ENCODE measurements around the gene BRD7. TPM values are rescaled to one million over a fixed set of nuclear protein-coding genes. Genes with fewer than 3 reads are reported as not detected.

BRD7 gene
- total RNA-seq, 1 experiment from 2014 or later: 76.6 TPM

DNA sequence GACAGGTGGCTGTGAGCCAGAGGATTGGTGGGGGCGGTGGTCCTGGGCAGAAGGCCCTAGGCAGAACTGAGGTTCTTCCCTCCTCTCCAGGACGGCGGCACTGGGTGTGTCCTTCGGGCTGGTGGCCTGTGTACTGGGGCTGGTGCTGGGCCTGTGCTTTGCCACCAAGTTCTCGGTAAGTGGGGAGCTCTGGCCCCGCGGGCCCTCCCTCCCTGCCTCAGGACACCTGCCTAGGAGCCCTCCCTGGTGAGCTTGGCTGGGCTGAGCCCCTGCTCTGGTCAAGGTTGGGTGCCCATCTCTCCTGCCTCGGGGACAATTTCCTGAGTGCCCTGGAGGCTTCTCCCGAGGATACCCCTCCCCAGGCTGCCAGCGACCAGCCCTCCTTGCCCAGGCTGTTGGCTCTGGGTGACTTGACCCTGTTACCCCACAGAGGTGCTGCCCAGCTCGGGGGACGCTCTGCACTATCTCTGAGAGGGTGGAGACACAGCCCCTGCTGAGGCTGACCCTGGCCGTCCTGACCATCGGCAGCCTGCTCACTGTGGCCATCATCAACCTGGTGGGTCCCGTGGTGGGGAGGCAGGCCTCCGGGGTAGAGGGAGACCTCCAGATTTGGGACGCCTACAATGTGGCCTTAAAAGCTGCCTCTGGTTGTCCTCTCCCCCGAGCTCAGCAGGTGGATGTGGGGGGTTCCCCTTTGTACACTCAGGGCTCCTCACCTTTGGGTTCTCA lies 60.4 kb downstream of the BRD7 start:
- Histone ChIP-seq H3K27me3 (ENCODE audit: insufficient read depth, low read depth) (no peaks in the 10 kb centered on the region), H3F3A (ENCODE audit: insufficient read depth, low read depth) (no peaks in the 10 kb centered on the region), H3K79me2 (ENCODE audit: low read depth) (no peaks in the 10 kb centered on the region), H2AFZ (no peak overlapping the region), H3K4me2 (no peak overlapping the region), H3K36me3 (ENCODE audit: low read depth) (no peaks in the 10 kb centered on the region), H3K4me3 (no peak overlapping the region), H3K9me3 (ENCODE audit: insufficient read depth, low read depth) (no peaks in the 10 kb centered on the region), H3K4me1 (replicated peaks; ENCODE audit: insufficient read depth) (no peaks in the 10 kb centered on the region), H4K20me1 (ENCODE audit: insufficient read depth) (no peaks in the 10 kb centered on the region), H3K27ac (no peak overlapping the region), H3K9me2 (ENCODE audit: insufficient read depth) (no peaks in the 10 kb centered on the region)
- DNase-seq: no peak
- no TSS peak for BruUV-seq (replicated peaks)
- ChIA-PET POLR2A (ENCODE audit: unreplicated experiment) (no interaction called here), CTCF (no interaction called here)
- TF ChIP-seq, protein P1, sequence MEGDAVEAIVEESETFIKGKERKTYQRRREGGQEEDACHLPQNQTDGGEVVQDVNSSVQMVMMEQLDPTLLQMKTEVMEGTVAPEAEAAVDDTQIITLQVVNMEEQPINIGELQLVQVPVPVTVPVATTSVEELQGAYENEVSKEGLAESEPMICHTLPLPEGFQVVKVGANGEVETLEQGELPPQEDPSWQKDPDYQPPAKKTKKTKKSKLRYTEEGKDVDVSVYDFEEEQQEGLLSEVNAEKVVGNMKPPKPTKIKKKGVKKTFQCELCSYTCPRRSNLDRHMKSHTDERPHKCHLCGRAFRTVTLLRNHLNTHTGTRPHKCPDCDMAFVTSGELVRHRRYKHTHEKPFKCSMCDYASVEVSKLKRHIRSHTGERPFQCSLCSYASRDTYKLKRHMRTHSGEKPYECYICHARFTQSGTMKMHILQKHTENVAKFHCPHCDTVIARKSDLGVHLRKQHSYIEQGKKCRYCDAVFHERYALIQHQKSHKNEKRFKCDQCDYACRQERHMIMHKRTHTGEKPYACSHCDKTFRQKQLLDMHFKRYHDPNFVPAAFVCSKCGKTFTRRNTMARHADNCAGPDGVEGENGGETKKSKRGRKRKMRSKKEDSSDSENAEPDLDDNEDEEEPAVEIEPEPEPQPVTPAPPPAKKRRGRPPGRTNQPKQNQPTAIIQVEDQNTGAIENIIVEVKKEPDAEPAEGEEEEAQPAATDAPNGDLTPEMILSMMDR (conservative IDR thresholded peaks at IDR 0.05): no peak
- TF ChIP-seq EZH2 (IDR thresholded peaks at IDR 0.05; ENCODE audit: low read depth): no peak
- intact Hi-C loops (cut with micrococcal nuclease; ENCODE audit: unreplicated experiment): no loop called here

DNA sequence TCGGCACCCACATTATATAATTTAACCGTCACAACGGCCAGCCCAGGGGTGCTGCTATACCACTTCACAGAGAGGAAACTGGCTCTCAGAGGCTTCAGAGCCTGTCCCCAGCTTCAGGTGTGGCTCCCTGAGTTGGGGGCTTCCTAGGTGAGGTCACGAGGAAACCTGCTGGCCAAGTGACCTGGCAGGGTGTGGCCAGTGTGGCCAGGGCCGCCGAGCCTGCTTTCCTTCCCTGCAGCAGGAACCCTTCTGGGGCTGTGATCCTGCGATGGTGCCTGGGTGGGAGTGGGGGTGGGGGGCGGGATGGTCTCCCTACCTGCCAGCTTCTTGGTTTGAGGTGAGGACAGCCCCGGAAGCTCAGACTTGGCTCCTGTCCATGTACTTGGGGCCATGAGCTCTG lies 62.5 kb downstream of the BRD7 start:
- POLR2A ChIA-PET (ENCODE audit: unreplicated experiment): no interaction called here
- Histone ChIP-seq H3F3A (ENCODE audit: insufficient read depth, low read depth) (no peaks in the 10 kb centered on the region), H3K4me2 (no peak overlapping the region), H3K27ac (no peak overlapping the region), H3K4me1 (replicated peaks; ENCODE audit: insufficient read depth) (no peaks in the 10 kb centered on the region), H4K20me1 (ENCODE audit: insufficient read depth) (no peaks in the 10 kb centered on the region), H3K4me3 (no peak overlapping the region), H3K79me2 (ENCODE audit: low read depth) (no peaks in the 10 kb centered on the region), H3K36me3 (ENCODE audit: low read depth) (no peaks in the 10 kb centered on the region), H3K9me2 (ENCODE audit: insufficient read depth) (no peaks in the 10 kb centered on the region), H3K9me3 (ENCODE audit: insufficient read depth, low read depth) (no peaks in the 10 kb centered on the region), H3K27me3 (ENCODE audit: insufficient read depth, low read depth) (no peaks in the 10 kb centered on the region), H2AFZ (no peak overlapping the region)
- intact Hi-C loops (cut with micrococcal nuclease; ENCODE audit: unreplicated experiment): no loop called here
- TF ChIP-seq EZH2 (IDR thresholded peaks at IDR 0.05; ENCODE audit: low read depth): no peak
- TF ChIP-seq, protein P1 (conservative IDR thresholded peaks at IDR 0.05): no peak
- no TSS peak for BruUV-seq (replicated peaks)
- no peak for DNase-seq
- CTCF ChIA-PET: no interaction called here

- H4K20me1 ChIP-seq (ENCODE audit: insufficient read depth): no peaks in the 10 kb centered on the region
- no TSS peak for BruUV-seq (replicated peaks)
- no peak overlapping the region for H3K27ac ChIP-seq
- POLR2A ChIA-PET (ENCODE audit: unreplicated experiment): no interaction called here
- intact Hi-C loops (cut with micrococcal nuclease; ENCODE audit: unreplicated experiment): no loop called here
- H3F3A ChIP-seq (ENCODE audit: insufficient read depth, low read depth): no peaks in the 10 kb centered on the region
- H3K36me3 ChIP-seq (ENCODE audit: low read depth): no peaks in the 10 kb centered on the region
- no peaks in the 10 kb centered on the region for H3K79me2 ChIP-seq (ENCODE audit: low read depth)
- no peak overlapping the region for H2AFZ ChIP-seq
- TF ChIP-seq EZH2 (IDR thresholded peaks at IDR 0.05; ENCODE audit: low read depth): no peak
- TF ChIP-seq, protein P1 (conservative IDR thresholded peaks at IDR 0.05): no peak
- no peaks in the 10 kb centered on the region for H3K4me1 ChIP-seq (replicated peaks; ENCODE audit: insufficient read depth)
- H3K4me2 ChIP-seq: no peak overlapping the region
- H3K27me3 ChIP-seq (ENCODE audit: insufficient read depth, low read depth): no peaks in the 10 kb centered on the region
- no peaks in the 10 kb centered on the region for H3K9me2 ChIP-seq (ENCODE audit: insufficient read depth)
- H3K9me3 ChIP-seq (ENCODE audit: insufficient read depth, low read depth): no peaks in the 10 kb centered on the region
- no peak for DNase-seq
- no peak overlapping the region for H3K4me3 ChIP-seq
- CTCF ChIA-PET: no interaction called here
Measured at GRCh38 chr16:50305441-50306061, 63.2 kb downstream of the BRD7 start.

All from PC-9 (cell line).